ENCODE measurements around the gene CFAP74.

DNA sequence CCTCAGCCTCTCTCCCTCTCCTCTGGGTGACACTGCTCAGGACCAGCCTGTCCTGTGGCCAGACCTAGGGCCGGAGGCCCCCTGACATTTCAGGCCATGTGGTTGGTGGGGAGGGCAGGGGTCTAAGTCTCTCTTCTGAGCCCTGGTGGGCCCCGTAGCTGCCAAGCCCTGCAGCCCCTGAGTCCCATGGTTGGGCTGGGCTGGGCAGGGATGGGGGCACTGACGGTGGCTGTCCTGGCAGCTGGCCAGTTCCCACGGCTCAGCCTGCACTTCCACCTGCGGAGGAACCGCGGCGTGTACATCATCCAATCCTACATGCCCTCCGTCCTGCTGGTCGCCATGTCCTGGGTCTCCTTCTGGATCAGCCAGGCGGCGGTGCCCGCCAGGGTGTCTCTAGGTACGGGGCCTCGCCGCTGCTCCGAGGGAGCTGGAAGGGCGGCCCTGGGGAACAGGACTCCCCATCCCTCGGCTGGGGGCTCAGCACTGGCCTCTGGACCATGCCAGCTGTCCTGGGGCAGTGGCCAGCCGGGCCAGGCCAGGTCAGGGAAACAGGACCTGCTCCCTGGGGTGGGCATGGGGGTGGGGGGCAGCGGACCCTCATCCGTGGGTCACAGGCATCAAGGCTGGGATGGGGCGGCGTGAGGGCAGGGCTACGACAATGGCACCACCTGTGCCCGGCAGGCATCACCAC lies 25.4 kb upstream of the CFAP74 start:
- TF ChIP-seq, protein P1, sequence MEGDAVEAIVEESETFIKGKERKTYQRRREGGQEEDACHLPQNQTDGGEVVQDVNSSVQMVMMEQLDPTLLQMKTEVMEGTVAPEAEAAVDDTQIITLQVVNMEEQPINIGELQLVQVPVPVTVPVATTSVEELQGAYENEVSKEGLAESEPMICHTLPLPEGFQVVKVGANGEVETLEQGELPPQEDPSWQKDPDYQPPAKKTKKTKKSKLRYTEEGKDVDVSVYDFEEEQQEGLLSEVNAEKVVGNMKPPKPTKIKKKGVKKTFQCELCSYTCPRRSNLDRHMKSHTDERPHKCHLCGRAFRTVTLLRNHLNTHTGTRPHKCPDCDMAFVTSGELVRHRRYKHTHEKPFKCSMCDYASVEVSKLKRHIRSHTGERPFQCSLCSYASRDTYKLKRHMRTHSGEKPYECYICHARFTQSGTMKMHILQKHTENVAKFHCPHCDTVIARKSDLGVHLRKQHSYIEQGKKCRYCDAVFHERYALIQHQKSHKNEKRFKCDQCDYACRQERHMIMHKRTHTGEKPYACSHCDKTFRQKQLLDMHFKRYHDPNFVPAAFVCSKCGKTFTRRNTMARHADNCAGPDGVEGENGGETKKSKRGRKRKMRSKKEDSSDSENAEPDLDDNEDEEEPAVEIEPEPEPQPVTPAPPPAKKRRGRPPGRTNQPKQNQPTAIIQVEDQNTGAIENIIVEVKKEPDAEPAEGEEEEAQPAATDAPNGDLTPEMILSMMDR (IDR thresholded peaks at IDR 0.05) = no peak
- TF ChIP-seq POLR2A (IDR thresholded peaks at IDR 0.05) = no peak

Data from Peyer's patch (tissue), 4 donors.